Adipose tissue (tissue), 3 donors: ENCODE results near the gene TMEM41A. TPM values are rescaled to one million over a fixed set of nuclear protein-coding genes. Genes with fewer than 3 reads are reported as not detected.

Experiments
- H3K27ac ChIP-seq: one replicate; pipeline ENCODE4 v1.5.1; 2013; ENCODE audit warnings: low read depth, low read length
- WGBS, 3 donors: extraction: QIAGEN DNeasy Blood & Tissue Kit; methylation state at CpG; one replicate each; pipeline ENCODE4 v1.1.7; 2013; 5-methylcytosine and 5-hydroxymethylcytosine counted together
- polyA plus RNA-seq, 3 donors: library from polyadenylated mRNA; stranded (reverse); fragments of 200-250 nt; gene quantifications; one replicate each; pipeline ENCODE4 v1.2.3, GENCODE V29; 2013
- donor health status: healthy with polysubstance abuse.
- donor health status: Bipolar disorder and iron deficiency.
- donor health status: healthy.

The TMEM41A gene
- polyA plus RNA-seq, 3 donors, result 3.6 to 12.4 (median 6.0) TPM

GRCh38 chr3:185444329-185444728, 54.5 kb downstream of the TMEM41A start:
- 44 to 95% (median 93%) methylated on average over 2 of the region's 2 CpGs for WGBS, 3 donors
- no peak overlapping the region for H3K27ac ChIP-seq

GRCh38 chr3:185442031-185442430, 56.8 kb downstream of the TMEM41A start:
- H3K27ac ChIP-seq, result no peak overlapping the region
- WGBS, 3 donors, result 94 to 96% (median 96%) methylated on average over 6 of the region's 6 CpGs

GRCh38 chr3:185439745-185440466, 58.9 kb downstream of the TMEM41A start:
- H3K27ac ChIP-seq, result no peak overlapping the region
- WGBS, 3 donors, result 85 to 92% (median 91%) methylated on average over 7 of the region's 7 CpGs

Other genes with a start within 250 kb of the TMEM41A start
- gene EHHADH, start 245.0 kb downstream of the TMEM41A start, polyA plus RNA-seq, result 1 to 10 TPM; 3.6 to 6.8 (median 4.8) TPM
- gene MAP3K13, start 135.9 kb downstream of the TMEM41A start, polyA plus RNA-seq, result 10 to 100 TPM; 11.0 to 26.0 (median 15.5) TPM
- 1 to 10 TPM in 2 of 3 donors, under 1 TPM in 1; 0.34 to 1.7 (median 1.6) TPM for gene LIPH, start 53.6 kb upstream of the TMEM41A start, polyA plus RNA-seq
- 10 to 100 TPM in 2 of 3 donors, 1 to 10 TPM in 1; 7.2 to 26.4 (median 16.0) TPM for gene SENP2, start 87.3 kb upstream of the TMEM41A start, polyA plus RNA-seq